Ectodermal cell (in vitro differentiated cells): ENCODE measurements around the gene MRPL1.
"Not testable (repeated sequence)": the region's sequence is repeated elsewhere in the genome, so short reads cannot be mapped to it uniquely, and the experiment has no call there.

Experiments
- H3K27ac ChIP-seq: 2 replicates; pipeline ENCODE4 v1.7.0; 2013; ENCODE audit warnings: mild to moderate bottlenecking, low read depth, low read length; ENCODE audit not compliant: insufficient read depth, poor library complexity, severe bottlenecking
- H3K27me3 ChIP-seq: 2 replicates; pipeline ENCODE4 v1.7.0; 2013; ENCODE audit warnings: mild to moderate bottlenecking, low read length; ENCODE audit not compliant: insufficient read depth, control insufficient read depth, poor library complexity, severe bottlenecking
- H3K36me3 ChIP-seq: one replicate; pipeline ENCODE4 v1.7.0; 2013; ENCODE audit warnings: low read length; ENCODE audit not compliant: control insufficient read depth, insufficient read depth
- H3K4me1 ChIP-seq: one replicate; pipeline ENCODE4 v1.7.0; 2013; ENCODE audit warnings: low read length; ENCODE audit not compliant: control insufficient read depth, insufficient read depth
- H3K4me3 ChIP-seq: 2 replicates; pipeline ENCODE4 v1.7.0; 2013; ENCODE audit warnings: low read depth, low read length, control low read depth; ENCODE audit not compliant: insufficient read depth
- H3K9me3 ChIP-seq: 2 replicates; pipeline ENCODE4 v1.7.0; 2013; ENCODE audit warnings: mild to moderate bottlenecking, low read length, moderate library complexity; ENCODE audit not compliant: control insufficient read depth
- WGBS, 2 experiments: methylation state at CpG; one replicate each; pipeline ENCODE4 v1.1.7; 2013; ENCODE audit warnings: missing lambda C conversion rate in 2 of 2; 5-methylcytosine and 5-hydroxymethylcytosine counted together

Gene MRPL1

GRCh38 chr4:77848508-77848907 is 14.1 kb upstream of the MRPL1 start:
- no peaks in the 10 kb centered on the region for H3K4me1 ChIP-seq
- H3K9me3 ChIP-seq: no peaks in the 10 kb centered on the region
- H3K27ac ChIP-seq: no peak overlapping the region
- no peaks in the 10 kb centered on the region for H3K36me3 ChIP-seq
- no peak overlapping the region for H3K4me3 ChIP-seq
- H3K27me3 ChIP-seq: no peaks in the 10 kb centered on the region
- WGBS, 2 experiments: 94 to 95% methylated on average over 6 of the region's 6 CpGs

GRCh38 chr4:77849278-77849965 is 13.2 kb upstream of the MRPL1 start:
- no peaks in the 10 kb centered on the region for H3K27me3 ChIP-seq
- no peaks in the 10 kb centered on the region for H3K36me3 ChIP-seq
- WGBS, 2 experiments: 91 to 94% methylated on average over 12 of the region's 12 CpGs
- H3K27ac ChIP-seq: no peak overlapping the region
- H3K4me1 ChIP-seq: no peaks in the 10 kb centered on the region
- no peak overlapping the region for H3K4me3 ChIP-seq
- H3K9me3 ChIP-seq: no peaks in the 10 kb centered on the region

- Histone ChIP-seq H3K4me3 (no peak overlapping the region), H3K27me3 (no peaks in the 10 kb centered on the region), H3K27ac (no peak overlapping the region), H3K4me1 (no peaks in the 10 kb centered on the region), H3K9me3 (no peaks in the 10 kb centered on the region), H3K36me3 (no peaks in the 10 kb centered on the region)
- 66 to 78% methylated on average over 5 to 6 of the region's 7 CpGs for WGBS, 2 experiments
Measured at GRCh38 chr4:77852892-77853495, 9.6 kb upstream of the MRPL1 start.

DNA sequence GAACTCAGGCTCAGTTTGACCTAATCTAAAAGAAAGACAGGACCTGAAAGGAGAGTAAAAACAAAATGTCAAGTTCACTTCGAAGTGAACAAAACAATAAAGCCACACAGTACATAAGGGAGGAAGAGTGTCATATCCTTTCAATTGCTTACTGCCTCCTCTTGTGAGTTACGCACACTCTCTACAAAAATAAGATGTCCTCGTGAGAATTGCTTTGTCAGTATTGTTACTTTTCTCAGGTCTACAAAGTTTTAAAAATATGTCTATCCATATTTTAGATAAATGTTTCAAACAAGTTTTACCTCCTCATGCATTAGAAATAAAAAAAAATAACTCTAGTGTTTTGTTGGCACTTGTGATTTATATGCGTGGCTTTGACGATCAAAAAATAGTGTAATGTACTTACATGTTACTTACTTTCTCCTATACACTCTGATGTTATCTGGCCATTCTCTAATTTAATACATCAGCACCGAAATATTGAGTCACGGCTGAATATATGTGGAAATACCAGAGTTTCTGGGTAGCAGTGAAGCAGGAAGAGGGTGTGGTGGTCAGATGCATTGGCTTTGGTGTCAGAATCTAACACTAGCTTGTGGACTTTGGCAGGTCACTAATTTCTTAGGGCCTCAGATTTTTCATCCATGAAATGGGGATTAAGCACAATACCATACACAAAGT is 8.1 kb upstream of the MRPL1 start:
- H3K4me1 ChIP-seq: no peaks in the 10 kb centered on the region
- 95% methylated on average over 5 to 7 of the region's 7 CpGs for WGBS, 2 experiments
- no peaks in the 10 kb centered on the region for H3K9me3 ChIP-seq
- H3K27me3 ChIP-seq: no peaks in the 10 kb centered on the region
- no peaks in the 10 kb centered on the region for H3K36me3 ChIP-seq
- H3K4me3 ChIP-seq: no peak overlapping the region
- H3K27ac ChIP-seq: no peak overlapping the region

DNA sequence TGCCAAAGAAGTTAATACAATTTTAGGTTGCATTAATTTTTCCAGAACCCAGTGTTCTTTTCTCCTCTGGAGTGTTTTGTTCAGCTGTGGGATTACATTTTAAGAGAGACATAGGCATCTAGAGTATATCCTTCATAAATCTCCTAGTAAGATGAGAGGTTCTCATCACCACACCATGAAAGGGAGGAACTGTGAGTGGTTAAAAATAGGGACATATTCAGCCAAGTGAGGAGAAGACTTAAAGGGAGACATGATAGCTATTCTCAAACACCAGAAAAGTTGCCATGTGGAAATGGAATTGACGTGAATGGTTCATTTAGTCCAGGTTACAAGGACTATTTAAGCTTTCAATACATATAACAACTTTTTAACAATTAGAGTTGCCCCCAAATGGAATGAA is 6.5 kb upstream of the MRPL1 start:
- H3K36me3 ChIP-seq: no peaks in the 10 kb centered on the region
- no peak overlapping the region for H3K4me3 ChIP-seq
- H3K4me1 ChIP-seq: no peaks in the 10 kb centered on the region
- H3K27me3 ChIP-seq: no peaks in the 10 kb centered on the region
- H3K27ac ChIP-seq: no peak overlapping the region
- no peaks in the 10 kb centered on the region for H3K9me3 ChIP-seq
- WGBS, 2 experiments: 40 to 93% methylated on average over 1 of the region's 1 CpG

- Histone ChIP-seq H3K36me3 (no peaks in the 10 kb centered on the region), H3K4me1 (peaks cover 4% of the 10 kb centered on the region), H3K27me3 (no peaks in the 10 kb centered on the region), H3K4me3 (no peak overlapping the region), H3K9me3 (no peaks in the 10 kb centered on the region), H3K27ac (no peak overlapping the region)
- 92 to 98% methylated on average over 3 of the region's 3 CpGs for WGBS, 2 experiments
Measured at GRCh38 chr4:77859256-77859655, 3.4 kb upstream of the MRPL1 start.

DNA sequence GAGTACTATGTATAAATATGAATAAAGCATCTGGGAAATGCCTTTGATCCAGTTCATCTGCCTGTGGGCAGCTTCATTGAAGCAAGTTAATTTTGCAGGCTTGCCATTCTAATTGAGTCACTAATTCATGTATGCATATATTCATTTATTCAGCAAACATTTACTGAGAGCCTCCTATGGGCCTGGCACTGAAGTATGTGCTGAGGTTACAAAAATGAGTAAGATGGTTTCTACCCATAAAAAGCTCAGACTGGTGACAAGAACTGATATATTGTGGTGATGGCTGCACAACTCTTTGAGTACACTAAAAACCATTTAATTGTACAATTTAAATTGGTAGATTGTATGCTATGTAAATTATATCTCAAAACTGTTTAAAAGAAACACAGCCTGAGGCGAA is 1.1 kb upstream of the MRPL1 start:
- no peaks in the 10 kb centered on the region for H3K36me3 ChIP-seq
- H3K4me3 ChIP-seq: no peak overlapping the region
- no peaks in the 10 kb centered on the region for H3K27me3 ChIP-seq
- WGBS, 2 experiments: 98 to 100% methylated on average over 1 of the region's 1 CpG
- H3K9me3 ChIP-seq: no peaks in the 10 kb centered on the region
- peaks cover 4% of the 10 kb centered on the region for H3K4me1 ChIP-seq
- H3K27ac ChIP-seq: no peak overlapping the region

DNA sequence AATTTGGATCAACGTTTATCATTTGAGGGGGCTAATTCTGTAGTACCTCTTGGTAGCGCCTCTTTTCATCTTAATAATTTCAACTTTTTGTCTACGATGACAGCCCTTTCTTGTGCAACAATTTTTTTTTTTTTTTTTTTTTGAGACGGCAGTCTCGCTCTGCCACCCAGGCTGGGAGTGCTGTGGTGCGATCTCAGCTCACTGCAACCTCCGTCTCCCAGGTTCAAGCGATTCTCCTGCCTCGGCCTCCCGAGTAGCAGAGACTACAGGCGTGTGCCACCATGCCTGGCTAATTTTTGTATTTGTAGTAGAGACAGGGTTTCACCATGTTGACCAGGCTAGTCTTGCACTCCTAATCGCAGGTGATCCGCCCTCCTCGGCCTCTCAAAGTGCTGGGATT is 711 bp downstream of the MRPL1 start:
- not testable (repeated sequence) for H3K27me3 ChIP-seq, H3K9me3 ChIP-seq, H3K27ac ChIP-seq, H3K4me1 ChIP-seq, H3K36me3 ChIP-seq
- 34% methylated on average over 14 of the region's 14 CpGs for WGBS, 2 experiments
- peak overlapping the region; percentile 91 for H3K4me3 ChIP-seq

GRCh38 chr4:77865259-77865658 is 2.6 kb downstream of the MRPL1 start:
- 95 to 98% methylated on average over 3 of the region's 3 CpGs for WGBS, 2 experiments
- H3K9me3 ChIP-seq: no peaks in the 10 kb centered on the region
- H3K27ac ChIP-seq: no peak overlapping the region
- H3K36me3 ChIP-seq: no peaks in the 10 kb centered on the region
- no peaks in the 10 kb centered on the region for H3K27me3 ChIP-seq
- H3K4me3 ChIP-seq: no peak overlapping the region
- peaks cover 4% of the 10 kb centered on the region for H3K4me1 ChIP-seq

DNA sequence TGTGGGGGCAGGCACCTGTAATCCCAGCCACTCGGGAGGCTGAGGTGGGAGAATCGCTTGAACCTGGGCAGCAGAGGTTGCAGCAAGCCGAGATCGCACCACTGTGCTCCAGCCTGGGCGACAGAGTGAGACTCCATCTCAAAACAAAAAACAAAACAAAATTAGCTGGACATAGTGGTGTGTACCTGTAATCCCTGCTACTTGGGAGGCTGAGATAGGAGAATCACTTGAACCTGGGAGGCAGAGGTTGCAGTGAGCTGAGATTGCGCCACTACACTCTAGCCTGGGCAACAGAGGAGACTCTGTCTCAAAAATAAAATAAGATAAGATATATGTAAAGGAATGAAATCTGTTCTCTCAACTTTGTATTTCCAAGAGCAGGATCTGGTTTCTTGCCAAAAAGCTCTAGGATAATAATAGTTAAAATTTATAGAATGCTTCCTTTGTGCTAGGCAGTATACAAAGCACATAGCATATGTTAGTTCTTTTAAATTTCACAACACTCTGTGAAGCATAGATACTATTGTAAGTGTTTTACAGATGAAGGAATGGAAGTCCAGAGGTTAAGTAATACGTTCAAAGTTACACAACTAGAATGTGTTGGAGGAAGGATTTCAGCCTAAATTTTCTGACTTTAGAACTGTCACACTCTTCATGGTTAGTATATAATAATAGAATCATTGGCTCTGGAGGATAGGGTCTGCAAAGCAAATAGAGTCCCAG is 10.3 kb downstream of the MRPL1 start:
- Histone ChIP-seq H3K27ac (no peak overlapping the region), H3K36me3 (no peaks in the 10 kb centered on the region), H3K27me3 (no peaks in the 10 kb centered on the region), H3K4me3 (no peak overlapping the region), H3K9me3 (no peaks in the 10 kb centered on the region), H3K4me1 (no peaks in the 10 kb centered on the region)
- WGBS, 2 experiments: 91 to 95% methylated on average over 6 to 7 of the region's 7 CpGs
